Left renal pelvis (tissue), 4 donors: ENCODE data around the gene TTC3. TPM values are rescaled to one million over a fixed set of nuclear protein-coding genes. Genes with fewer than 3 reads are reported as not detected.
"Not testable (repeated sequence)": the region's sequence is repeated elsewhere in the genome, so short reads cannot be mapped to it uniquely, and the experiment has no call there.

Experiments
- DNase-seq, 4 donors: peaks; one replicate each; pipeline ENCODE4 v3.0.0-alpha.2; 2013; ENCODE audit warnings: low read depth in 4 of 4, low spot score in 3 of 4
- polyA plus RNA-seq, 4 donors: library from polyadenylated mRNA; unstranded; fragments of 120-200 nt; gene quantifications; one replicate each; pipeline ENCODE4 v1.2.1, GENCODE V29; 2013; ENCODE audit not compliant: insufficient read length in 4 of 4

Gene TTC3, protein sequence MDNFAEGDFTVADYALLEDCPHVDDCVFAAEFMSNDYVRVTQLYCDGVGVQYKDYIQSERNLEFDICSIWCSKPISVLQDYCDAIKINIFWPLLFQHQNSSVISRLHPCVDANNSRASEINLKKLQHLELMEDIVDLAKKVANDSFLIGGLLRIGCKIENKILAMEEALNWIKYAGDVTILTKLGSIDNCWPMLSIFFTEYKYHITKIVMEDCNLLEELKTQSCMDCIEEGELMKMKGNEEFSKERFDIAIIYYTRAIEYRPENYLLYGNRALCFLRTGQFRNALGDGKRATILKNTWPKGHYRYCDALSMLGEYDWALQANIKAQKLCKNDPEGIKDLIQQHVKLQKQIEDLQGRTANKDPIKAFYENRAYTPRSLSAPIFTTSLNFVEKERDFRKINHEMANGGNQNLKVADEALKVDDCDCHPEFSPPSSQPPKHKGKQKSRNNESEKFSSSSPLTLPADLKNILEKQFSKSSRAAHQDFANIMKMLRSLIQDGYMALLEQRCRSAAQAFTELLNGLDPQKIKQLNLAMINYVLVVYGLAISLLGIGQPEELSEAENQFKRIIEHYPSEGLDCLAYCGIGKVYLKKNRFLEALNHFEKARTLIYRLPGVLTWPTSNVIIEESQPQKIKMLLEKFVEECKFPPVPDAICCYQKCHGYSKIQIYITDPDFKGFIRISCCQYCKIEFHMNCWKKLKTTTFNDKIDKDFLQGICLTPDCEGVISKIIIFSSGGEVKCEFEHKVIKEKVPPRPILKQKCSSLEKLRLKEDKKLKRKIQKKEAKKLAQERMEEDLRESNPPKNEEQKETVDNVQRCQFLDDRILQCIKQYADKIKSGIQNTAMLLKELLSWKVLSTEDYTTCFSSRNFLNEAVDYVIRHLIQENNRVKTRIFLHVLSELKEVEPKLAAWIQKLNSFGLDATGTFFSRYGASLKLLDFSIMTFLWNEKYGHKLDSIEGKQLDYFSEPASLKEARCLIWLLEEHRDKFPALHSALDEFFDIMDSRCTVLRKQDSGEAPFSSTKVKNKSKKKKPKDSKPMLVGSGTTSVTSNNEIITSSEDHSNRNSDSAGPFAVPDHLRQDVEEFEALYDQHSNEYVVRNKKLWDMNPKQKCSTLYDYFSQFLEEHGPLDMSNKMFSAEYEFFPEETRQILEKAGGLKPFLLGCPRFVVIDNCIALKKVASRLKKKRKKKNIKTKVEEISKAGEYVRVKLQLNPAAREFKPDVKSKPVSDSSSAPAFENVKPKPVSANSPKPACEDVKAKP (N-terminal part only)
- 100 to 1,000 TPM; 145 to 212 (median 189) TPM for polyA plus RNA-seq

DNA sequence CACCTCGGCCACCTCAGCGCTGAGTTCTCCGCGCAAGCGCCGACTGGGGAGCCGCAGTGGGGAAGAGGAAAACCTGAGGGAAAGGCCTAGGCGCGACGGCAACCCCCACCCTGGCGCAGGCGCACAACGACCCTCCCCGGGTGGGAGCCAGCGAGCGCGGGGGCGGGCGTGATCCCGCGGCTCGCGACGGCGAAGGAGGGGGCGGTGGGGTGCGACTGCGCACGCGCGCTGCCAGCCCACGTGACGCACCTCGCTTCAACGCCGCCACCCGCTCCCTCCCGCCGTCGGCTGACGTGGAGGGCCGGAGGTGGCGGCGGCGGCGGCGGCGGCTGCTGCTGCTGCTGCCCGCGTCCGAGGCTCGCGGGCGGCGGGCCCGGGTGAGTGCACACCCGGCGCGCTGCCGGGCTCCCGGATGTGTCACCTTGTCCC lies at the start of gene TTC3, which contains the start of gene PIGP:
Gene TTC3 (plus strand): TSS at position 267 of the 429 bp plus-strand sequence. CDS start 14,004 bp downstream, outside the sequence.
Gene PIGP (minus strand): TSS at position 84 of the 429 bp plus-strand sequence. CDS start 556 bp downstream, outside the sequence.
- peak; percentile 90 to 91 (median 90) for DNase-seq

DNA sequence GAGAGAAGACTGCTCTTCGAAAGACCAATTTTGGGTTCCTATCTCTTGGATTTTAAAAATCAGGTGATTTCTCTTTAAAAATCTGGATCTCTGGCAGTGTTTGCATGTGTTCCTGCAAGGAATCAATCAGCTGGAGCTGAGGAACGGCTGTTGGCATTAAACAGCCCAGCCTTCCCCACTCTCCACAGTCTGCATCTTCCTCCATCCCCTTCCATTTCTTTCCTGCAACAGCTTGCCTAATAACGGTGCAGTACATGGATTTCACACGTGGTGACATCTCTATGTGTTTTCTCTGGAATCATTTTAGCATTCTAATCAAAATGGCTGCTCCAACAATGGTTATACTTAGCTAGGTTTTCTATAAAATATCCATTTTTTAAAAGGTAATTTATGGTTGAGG lies 46.6 kb upstream of the TTC3 start:
- no peak for DNase-seq

DNA sequence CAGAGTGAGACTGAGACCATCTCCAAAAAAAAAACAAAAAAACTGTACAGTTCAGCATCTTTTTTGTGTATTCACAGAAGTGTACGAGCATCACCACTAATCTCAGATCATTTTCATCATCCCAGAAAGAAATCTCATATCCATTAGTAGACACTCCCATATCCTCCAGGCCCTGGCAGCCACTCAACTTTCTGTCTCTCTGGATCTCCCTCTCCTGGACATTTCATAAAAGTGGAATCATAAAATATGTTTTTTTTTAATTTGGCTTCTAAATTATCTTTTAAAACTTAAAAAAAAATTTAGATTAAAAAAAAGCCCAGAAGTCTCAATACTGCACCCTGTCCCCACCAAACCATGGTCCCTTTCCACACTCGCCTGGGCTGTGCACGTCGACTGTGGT lies 44.5 kb upstream of the TTC3 start:
- no peak for DNase-seq

DNA sequence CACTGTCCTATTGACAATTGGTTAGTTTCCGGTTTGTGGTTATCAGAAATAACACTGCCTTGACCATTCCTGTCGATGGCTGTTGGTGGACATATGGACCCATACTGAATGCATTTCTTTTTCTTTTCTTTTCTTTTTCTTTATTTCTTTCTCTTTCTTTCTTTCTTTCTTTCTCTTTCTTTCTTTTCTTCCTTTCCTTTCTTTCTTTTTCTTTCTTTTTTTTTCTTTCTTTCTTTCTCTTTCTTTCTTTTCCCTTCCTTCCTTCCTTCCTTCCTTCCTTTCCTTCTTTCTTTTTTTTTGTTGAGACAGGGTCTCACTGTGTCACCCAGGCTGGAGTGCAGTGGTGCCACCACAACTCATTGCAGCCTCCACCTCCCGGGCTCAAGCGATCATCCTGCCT lies 42.2 kb upstream of the TTC3 start:
- no peak for DNase-seq

DNA sequence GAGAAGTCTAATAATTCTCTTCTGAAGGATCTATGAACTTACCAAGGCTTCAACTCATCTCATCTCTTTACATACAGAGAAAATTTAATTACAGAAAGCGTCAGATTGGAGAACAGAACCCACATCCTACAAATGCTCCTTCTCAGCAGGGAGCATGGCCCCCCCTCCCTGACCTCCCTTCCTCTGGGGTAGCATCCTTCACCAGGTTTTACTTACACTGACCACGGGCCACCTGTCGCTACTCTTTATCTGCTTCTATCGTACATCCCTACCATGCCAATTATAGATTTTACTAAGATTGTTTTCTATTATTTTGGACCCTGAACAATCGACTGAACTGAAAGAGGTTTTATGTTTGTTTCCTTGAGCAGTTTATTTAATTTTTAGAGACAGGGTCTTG lies 40.8 kb upstream of the TTC3 start:
- DNase-seq = no peak

DNA sequence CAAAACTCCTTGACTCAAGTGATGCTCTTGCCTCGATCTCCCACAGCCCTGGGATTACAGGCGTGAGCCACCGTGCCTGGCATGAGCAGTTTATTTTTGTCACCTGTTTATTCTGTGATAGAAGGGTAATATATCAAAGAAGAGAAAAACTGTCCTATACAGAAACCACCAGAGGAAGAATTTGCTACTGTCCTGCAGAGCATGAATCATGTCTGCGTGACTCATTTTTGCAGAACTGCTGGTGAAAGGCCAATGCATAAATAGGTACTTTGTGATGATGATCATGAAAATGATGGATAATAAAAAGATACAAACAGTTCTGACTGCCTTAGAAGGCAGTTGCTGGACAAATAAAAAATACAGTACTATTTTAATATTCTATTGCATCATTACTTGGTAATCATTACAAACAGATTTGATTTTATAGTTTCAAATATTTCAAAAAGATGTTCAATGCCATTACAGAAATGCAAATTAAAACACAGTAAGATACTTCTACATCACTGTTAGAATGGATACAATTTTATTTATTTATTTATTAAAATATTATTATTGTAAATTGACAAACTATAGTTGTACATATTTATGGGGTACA lies 40.1 kb upstream of the TTC3 start:
- no peak for DNase-seq

DNA sequence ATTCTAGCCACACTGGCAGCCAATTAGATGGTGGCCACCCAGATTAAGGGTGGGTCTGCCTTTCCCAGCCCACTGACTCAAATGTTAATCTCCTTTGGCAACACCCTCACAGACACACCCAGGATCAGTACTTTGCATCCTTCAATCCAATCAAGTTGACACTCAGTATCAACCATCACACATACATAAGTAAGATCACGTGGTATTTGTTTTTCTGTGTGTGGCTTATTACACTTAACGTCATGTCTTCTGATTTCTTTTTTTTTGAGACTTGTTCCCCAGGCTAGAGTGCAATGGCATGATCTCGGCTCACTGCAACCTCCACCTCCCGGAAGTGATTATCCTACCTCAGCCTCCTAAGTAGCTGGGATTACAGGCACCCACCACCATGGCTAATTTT lies 38.7 kb upstream of the TTC3 start:
- not testable (repeated sequence) for DNase-seq

DNA sequence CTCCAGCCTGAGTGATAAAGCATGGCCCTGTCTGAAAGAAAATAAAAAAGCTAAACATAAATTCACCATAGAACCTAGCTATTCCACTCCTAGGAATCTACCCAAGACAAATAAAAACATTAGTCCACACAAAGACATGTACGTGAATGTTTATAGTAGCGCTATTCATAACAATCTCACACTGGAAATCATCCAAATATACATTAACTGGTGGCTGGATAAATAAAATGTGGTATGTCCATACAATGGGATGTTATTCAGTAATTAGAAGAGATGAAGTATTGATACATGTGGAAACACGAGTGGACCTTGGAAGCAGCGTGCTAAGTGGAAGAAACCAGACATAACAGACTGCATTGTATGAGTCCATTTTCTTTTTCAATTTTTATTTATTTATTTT lies 36.9 kb upstream of the TTC3 start:
- no peak for DNase-seq

DNA sequence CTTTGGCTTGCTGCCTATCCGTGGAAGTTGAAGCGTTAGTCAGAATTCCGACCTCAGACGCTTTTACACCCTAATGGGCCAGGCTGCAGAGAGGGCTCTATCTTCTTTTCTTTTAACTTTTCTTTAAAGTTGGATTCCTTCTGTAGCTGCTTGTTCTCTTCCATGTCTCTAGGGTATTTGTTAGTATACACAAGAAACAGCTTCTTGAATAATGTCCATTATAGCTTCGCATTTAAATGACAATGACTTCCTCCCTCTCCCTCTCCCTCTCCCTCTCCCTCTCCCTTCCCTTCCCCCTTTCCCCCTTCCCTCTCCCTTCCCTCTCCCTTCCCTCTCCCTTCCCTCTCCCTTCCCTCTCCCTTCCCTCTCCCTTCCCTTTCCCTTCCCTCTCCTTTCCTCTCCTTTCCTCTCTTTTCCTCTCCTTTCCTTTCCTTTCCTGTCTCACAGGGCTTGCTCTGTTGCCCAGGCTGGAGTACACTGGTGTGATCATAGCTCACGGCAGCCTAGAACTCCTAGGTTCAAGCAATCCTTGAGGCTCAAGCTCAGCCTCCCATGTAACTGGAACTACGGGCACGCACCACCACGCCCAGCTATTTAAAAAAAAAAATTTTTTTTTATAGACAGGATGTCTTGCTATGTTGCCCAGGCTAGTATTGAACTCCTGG lies 33.5 kb upstream of the TTC3 start:
- no peak for DNase-seq

DNA sequence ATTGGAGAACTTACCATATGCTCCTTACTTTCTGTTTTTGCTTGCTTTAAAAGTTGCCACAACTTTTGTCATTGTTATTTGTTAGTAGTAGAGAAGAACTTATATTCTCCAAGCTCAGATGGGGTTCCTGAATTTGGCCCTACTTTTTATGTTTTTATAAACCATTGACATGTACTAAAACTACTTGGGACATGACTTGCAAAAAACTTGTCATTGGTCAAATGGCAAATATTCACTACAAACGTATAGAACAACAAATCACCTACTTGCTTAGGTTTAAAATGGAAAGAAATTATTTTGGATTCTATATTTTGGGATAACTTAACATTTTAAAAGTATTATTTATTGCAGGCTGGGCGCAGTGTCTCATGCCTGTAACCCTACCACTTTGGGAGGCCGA lies 32.8 kb upstream of the TTC3 start:
- DNase-seq = no peak

DNA sequence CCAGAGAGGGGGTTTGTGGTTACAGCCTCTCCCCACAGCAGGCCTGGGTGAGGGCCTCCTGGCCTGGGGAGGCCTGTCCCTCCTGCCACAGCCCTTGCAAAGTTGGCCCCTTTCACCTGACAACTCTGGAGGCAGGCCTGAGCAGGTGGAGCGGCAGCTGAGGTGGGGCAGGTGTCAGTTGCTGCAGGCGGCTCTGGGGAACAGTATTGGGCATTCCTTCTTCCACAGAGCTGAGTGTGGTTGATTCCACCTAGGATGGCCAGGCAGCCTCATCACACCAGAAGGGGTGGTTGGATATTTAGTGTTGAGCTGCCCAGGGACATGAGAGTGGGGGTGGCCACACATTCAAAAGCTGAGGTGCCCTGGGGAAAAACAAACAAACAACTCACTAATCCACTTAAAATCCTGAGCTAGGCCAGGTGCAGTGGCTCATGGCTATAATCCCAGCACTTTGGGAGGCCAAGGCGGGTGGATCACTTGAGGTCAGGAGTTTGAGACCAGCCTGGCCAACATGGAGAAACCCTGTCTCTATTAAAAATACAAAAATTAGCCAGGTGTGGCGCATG lies 31.3 kb upstream of the TTC3 start:
- no peak for DNase-seq

DNA sequence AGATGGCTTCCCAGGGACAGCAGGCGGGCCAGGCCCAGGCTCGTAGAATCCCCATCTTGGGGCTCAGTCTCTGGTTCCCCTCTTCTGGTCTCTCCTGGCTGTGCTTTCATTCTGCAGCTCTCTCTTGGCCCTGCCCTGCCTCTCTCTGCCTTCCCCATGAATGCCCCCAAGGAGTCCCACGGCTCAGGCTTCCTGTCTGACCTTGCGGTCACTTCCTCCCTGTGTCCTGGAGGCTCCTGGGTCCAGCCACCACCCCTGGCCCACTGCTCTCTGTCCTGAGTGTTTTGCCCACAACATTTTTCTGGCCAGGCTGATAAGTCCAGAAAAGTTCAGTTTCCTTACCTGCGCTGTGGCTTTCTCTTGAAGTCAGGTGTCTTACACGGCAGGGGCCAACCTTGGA lies 29.2 kb upstream of the TTC3 start:
- no peak for DNase-seq

DNA sequence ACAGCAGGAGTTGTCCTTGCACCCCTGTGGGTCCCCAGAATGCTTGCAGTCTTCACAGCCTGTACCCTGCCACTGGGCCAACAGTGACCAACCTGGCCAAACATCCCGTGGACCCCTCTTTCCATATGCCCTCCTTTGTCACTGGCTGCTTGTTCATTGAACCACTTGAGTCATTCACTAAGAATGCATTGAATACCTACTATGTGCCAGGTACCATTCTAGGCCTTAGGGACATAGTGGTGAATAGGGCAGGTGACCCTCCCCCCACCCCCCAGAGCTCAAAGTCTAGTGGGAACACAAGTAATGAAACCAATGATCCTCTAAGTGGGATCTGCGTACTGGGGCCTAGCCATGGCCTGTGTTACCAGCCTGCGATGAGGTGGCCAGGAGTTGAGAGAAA lies 28.4 kb upstream of the TTC3 start:
- DNase-seq = no peak

DNA sequence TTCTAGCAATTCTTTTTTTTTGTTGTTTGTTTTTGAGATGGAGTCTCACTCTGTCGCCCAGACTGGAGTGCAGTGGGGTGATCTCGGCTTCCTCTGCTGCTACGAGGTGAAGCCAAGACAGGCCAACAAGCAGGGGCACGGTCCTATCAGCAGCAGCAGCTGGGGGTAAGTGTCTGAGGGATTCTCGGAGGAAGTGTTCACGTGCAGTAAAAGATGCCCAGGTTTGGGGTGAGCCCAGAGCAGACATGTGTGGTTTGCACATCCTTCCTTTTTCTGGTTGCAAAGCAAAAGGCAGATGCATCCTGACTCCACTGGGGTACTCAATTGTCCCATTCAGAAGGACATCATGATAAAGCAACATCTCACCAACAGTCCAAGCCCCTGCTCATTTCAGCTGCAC lies 27.9 kb upstream of the TTC3 start:
- no peak for DNase-seq

DNA sequence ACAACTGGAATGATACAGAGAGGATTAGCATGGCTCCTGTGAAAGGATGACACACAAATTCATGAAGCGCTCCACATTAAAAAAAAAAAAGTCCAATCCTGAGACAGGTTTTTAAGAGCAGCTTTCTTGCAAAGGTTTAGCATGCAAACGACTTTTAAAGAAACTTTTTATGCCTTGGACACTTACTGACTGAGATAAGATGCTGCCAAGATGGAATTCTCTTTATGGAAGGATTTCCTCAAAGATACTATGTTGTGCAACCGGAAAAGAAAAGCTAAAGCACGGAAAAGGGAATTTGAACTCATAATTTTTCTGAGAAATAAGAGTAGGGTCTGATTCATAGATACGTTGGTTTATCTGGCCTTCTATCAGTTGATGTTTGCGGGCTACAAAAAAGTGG lies 27.5 kb upstream of the TTC3 start:
- no peak for DNase-seq

DNA sequence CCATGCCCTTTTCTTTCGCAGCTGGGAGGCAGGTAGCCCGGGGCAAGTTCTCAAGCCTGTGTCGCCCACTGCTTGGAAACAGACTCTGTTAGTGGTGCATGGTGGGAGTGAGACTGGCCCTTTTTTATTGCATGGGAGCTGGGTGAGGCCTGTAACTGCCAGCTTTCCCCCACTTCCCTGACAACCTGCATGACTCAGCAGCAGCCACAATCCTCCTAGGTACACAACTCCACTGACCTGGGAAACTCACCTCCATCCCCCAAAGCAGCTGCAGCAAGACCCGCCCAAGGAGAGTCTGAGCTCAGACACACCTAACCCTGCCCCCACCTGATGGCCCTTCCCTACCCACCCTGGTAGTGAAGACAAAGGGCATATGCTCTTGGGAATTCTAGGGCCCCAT lies 26.0 kb upstream of the TTC3 start:
- no peak for DNase-seq

DNA sequence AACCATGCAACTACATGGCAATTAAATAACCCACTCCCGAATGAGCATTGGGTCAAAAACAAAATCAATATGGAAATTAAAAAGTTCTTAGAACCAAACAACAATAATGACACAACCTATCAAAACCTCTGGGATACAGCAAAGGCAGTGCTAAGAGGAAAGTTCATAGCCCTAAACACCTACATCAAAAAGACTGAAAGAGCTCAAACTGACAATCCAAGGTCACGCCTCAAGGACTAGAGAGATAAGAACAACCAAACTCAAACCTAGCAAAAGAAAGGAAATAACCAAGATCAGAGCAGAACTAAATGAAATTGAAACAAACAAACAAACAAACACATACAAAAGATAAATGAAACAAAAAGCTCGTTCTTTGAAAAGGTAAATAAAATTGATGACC lies 23.3 kb upstream of the TTC3 start:
- not testable (repeated sequence) for DNase-seq

DNA sequence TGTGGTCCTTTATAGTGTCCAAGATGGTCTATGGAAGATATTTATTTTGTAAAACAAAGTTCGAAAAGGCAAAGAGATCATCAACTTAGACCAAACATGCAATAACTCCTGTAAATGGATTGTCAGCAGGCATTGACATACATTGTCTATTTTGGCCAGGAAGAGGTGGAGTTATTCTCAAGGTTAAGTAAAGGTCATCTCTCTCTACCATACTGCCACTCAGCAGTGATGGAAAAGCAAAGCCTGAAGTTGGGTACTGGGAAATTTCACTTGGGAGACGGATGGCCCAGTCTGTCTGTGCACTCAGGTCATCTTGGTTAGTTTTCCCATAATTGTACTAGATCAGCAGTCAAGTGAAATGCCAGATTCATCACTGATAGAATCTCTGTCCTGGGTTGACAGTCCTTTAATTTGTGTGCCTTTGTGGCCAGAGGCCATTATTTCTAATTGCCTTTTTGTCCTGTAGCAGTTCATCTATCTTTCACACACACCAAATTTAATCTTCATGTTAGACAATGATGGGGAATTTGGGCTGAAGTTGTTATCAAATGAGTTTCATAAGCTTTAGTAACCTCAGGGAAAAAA lies 17.7 kb upstream of the TTC3 start:
- DNase-seq = no peak

DNA sequence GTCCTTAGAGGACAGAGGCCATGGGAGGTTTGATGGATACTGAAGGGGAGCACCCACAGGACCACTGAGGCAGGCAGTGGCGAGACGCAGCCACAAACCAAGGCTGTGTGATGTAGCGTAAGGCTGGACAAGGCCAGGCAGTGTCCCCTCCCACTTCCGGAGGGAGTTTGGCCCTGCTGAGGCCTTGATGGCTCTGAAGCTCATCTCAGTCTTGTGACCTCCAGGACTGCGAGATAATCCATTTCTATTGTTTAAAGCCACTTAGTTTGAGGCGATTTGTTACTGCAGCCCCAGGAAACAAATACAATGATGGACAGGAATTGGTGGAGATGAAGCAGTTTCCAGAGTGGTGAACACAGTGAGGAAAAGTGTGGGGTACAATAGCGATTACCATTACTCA lies 15.4 kb upstream of the TTC3 start:
- no peak for DNase-seq
